Stimulated activated CD8-positive, alpha-beta memory T cell treated with anti-CD3 and anti-CD28 coated beads, Interleukin-15, amount 100 ng/mL, for 1 hour (primary cell): ENCODE measurements around the gene TEX28.
"Not testable (repeated sequence)": the region's sequence is repeated elsewhere in the genome, so short reads cannot be mapped to it uniquely, and the experiment has no call there.

Experiments
- DNase-seq: peaks from one replicate; pipeline ENCODE4 v3.0.0-alpha.2; 2020; ENCODE audit warnings: low read depth

The TEX28 gene

GRCh38 chrX:154247377-154248045 lies 47.4 kb downstream of the TEX28 start:
- DNase-seq = not testable (repeated sequence)

GRCh38 chrX:154239982-154240503 lies 54.9 kb downstream of the TEX28 start:
- not testable (repeated sequence) for DNase-seq

- not testable (repeated sequence) for DNase-seq
Observed at GRCh38 chrX:154238939-154239559, 55.9 kb downstream of the TEX28 start.

GRCh38 chrX:154233620-154234019 lies 61.3 kb downstream of the TEX28 start:
- not testable (repeated sequence) for DNase-seq

GRCh38 chrX:154231443-154231842 lies 63.5 kb downstream of the TEX28 start:
- not testable (repeated sequence) for DNase-seq

GRCh38 chrX:154226706-154227105 lies 68.2 kb downstream of the TEX28 start:
- DNase-seq = not testable (repeated sequence)

- not testable (repeated sequence) for DNase-seq
Observed at GRCh38 chrX:154225292-154225691, 69.6 kb downstream of the TEX28 start.
